ENCODE data around the gene KRTDAP. TPM values are rescaled to one million over a fixed set of nuclear protein-coding genes. Genes with fewer than 3 reads are reported as not detected.

The KRTDAP gene, protein sequence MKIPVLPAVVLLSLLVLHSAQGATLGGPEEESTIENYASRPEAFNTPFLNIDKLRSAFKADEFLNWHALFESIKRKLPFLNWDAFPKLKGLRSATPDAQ
- not detected in 2 replicates for total RNA-seq

DNA sequence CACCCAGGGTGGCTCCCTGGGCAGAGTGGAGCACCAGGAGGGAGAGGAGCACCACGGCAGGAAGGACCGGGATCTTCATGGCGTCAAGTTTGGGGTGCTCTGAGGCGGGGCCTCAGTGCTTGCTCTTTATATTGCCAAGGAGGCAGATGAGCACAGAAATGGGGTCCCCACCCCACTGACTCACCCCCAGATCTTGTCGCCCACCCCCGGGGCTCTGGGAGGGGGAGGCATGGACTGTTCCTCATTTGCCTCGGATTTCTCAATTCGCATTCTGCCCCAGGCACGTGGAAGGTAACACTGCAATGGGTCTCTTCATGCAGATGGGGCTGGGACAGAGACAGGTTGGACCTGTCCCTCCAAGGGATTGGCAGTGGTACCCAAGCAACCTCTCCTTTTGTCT is at the start of gene KRTDAP:
KRTDAP (minus strand) TSS at position 101 of the 400 bp plus-strand sequence; CDS start at position 79, 22 bp downstream.
- TF ChIP-seq, protein P1, sequence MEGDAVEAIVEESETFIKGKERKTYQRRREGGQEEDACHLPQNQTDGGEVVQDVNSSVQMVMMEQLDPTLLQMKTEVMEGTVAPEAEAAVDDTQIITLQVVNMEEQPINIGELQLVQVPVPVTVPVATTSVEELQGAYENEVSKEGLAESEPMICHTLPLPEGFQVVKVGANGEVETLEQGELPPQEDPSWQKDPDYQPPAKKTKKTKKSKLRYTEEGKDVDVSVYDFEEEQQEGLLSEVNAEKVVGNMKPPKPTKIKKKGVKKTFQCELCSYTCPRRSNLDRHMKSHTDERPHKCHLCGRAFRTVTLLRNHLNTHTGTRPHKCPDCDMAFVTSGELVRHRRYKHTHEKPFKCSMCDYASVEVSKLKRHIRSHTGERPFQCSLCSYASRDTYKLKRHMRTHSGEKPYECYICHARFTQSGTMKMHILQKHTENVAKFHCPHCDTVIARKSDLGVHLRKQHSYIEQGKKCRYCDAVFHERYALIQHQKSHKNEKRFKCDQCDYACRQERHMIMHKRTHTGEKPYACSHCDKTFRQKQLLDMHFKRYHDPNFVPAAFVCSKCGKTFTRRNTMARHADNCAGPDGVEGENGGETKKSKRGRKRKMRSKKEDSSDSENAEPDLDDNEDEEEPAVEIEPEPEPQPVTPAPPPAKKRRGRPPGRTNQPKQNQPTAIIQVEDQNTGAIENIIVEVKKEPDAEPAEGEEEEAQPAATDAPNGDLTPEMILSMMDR (IDR thresholded peaks at IDR 0.05; ENCODE audit: insufficient read depth, low read depth, low read length): no peak
- no peak for DNase-seq (ENCODE audit: low read depth)
- H3K4me3 ChIP-seq (ENCODE audit: low read depth, low read length): no peak within 1 kb of the TSS

DNA sequence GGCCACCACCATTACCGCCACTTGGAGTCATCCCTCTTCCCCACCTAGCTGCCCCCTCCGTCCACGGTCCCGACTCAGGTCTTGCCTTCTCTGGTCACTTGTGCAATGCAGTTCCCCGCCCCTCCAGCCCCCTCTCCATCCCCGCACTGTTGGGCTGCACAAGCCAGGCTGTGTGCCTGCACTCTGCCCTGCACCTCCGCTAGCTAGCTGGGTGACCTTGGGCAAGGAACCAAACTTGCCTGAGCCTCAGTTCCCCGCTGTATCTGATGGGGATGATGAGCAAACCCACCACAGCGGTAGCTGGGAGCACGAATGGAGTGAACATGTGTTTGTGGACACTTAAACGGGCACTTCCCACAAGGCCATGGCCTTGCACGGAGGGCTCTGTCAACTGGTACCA is 49.6 kb upstream of the KRTDAP start:
- H3K4me3 ChIP-seq (ENCODE audit: low read depth, low read length): no peak overlapping the region
- TF ChIP-seq, protein P1 (IDR thresholded peaks at IDR 0.05; ENCODE audit: insufficient read depth, low read depth, low read length): no peak
- no peak for DNase-seq (ENCODE audit: low read depth)

DNA sequence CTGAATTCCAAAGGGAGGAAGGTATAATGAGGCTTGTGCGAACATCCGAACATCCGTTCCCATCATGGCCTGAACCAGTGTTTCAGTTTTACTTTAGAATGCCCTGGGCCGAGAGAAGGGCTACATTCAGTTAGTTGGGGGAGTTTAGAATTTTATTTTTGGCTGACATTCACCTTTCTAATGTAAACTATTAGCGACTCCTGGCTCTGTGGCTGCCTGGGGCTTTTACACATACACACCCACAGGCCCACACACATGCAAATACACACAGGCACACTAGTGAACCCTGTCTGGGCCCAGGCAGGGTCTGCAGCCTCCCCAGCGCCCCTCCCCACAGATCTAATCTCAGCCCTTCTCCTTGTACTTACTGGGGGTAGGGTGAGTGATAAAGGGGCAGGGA is 49.0 kb upstream of the KRTDAP start:
- no peak overlapping the region for H3K4me3 ChIP-seq (ENCODE audit: low read depth, low read length)
- TF ChIP-seq, protein P1 (IDR thresholded peaks at IDR 0.05; ENCODE audit: insufficient read depth, low read depth, low read length): no peak
- no peak for DNase-seq (ENCODE audit: low read depth)

DNA sequence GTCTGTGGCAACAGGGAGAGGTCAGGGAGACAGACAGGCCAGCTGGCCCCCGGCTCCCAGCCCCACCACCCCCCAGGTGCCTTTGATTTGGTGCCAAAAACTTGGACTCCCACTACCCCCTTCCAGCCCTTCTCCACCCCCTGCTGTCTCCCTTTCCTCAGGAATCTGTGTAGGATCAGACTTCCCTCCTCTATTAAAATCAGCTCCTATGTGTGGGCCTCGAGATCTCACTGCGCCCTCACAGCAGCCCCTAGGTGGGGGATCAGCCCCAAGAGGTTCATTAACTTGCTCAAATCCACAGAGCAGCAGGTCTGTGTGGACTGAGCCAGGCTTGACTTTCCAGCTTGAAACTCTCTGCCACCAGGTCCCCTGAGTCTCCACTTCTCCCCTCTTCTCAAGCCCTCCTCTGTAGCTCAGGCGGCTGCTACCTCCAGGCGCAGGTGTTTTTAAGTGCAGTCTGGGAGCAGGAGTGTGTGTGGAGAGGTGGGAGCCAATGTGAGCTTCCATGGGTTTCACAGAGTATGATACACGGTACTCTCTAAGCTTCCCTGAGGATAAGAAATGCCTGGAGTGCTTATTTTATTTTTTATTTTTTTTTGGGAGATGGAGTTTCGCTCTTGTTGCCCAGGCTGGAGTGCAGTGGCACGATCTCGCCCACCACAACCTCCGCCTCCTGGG is 44.7 kb upstream of the KRTDAP start:
- no peak overlapping the region for H3K4me3 ChIP-seq (ENCODE audit: low read depth, low read length)
- TF ChIP-seq, protein P1 (IDR thresholded peaks at IDR 0.05; ENCODE audit: insufficient read depth, low read depth, low read length): no peak
- DNase-seq (ENCODE audit: low read depth): no peak

DNA sequence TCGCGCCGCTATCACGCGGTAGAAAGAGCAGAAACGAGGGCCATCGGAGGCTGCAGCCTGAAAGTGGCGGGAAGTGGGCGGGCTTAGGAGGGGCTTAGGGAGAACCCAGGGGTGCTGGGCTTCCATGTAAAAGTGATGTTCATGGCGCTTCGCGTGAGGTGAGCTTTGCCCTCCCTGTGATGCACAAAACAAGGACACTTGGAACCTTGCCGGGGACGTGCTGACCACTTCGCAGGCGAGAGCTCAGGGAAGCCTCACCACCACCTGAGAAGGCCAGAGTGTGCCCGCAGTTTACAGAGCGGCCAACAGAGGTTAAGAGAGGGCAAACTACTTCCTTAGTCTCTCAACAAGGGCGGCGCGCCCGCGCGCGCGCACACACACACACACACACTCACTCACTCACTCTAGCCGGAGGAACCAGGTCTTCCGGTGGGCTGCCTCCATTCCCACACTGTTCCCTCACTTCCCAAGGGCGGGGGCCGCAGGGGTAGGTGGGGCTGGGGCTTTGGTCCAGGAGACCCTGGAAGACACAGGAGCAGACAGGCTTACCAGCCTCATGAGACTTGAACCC is 43.6 kb upstream of the KRTDAP start:
- no peak overlapping the region for H3K4me3 ChIP-seq (ENCODE audit: low read depth, low read length)
- TF ChIP-seq, protein P1 (IDR thresholded peaks at IDR 0.05; ENCODE audit: insufficient read depth, low read depth, low read length): no peak
- no peak for DNase-seq (ENCODE audit: low read depth)

DNA sequence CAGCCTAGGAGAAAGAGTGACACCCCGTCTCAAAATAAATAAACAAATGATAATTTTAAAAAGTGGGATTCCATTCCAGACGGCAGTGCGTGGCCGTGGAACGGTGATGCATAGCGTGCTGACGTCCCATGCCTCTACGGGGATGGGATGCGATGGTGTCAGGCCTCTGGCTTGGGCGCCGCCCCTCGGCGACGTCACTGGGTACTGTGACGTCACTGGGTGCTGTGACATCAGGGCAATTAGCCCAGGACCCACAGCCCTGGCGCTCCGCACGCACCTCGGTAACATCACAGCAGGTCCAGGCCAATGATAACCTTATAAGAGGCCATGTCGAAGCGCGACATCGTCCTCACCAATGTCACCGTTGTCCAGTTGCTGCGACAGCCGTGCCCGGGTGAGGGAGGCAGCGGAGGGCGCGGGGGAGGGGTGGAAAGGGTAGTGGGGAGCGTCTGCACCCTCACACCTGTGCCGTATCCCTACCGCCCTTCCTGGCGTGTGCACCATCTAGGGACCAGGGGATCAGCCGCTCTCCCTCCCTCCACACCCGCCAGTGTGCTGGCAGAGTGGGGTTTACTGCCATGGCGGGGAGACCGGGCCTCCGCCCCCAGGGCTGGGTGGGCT is 43.0 kb upstream of the KRTDAP start, which contains the start of gene GAPDHS:
GAPDHS (plus strand) TSS at position 256 of the 621 bp plus-strand sequence; CDS start at position 328, 72 bp downstream.
- H3K4me3 ChIP-seq (ENCODE audit: low read depth, low read length): no peak within 1 kb of the TSS
- TF ChIP-seq, protein P1 (IDR thresholded peaks at IDR 0.05; ENCODE audit: insufficient read depth, low read depth, low read length): no peak
- no peak for DNase-seq (ENCODE audit: low read depth)

Measured in fibroblast of villous mesenchyme (primary cell).